HCT116 (cell line): ENCODE results near the gene OR52B6. TPM values are rescaled to one million over a fixed set of nuclear protein-coding genes. Genes with fewer than 3 reads are reported as not detected.

ENCODE experiments used
- ATAC-seq: fragments of 200-7000 bp; cut with Tn5 transposase; 2 replicates; pipeline ENCODE4 v1.9.1; 2020; ENCODE audit warnings: mild to moderate bottlenecking, moderate library complexity
- BruUV-seq: library from RNA; stranded (reverse); fragments of 400-500 nt; replicated peaks from 2 replicates; lab custom pipeline; 2021; lab: Mats Ljungman, UMichigan
- CTCF ChIA-PET: fragments of 300-600 bp; sonication (Branson Sonifier 250); formaldehyde crosslinking; loops from one replicate; lab custom pipeline; 2021; ENCODE audit warnings: antibody characterized with exemption; lab: Charles Lee
- POLR2A ChIA-PET: fragments of 300-600, 350-600 bp; sonication (Branson Sonifier 250); formaldehyde crosslinking; loops from one replicate; lab custom pipeline; 2021; ENCODE audit warnings: antibody characterized with exemption; lab: Charles Lee
- RAD21 ChIA-PET, 2 experiments: fragments of 300-600 bp; sonication (Branson Sonifier 250); formaldehyde crosslinking; loops; one replicate each; lab custom pipeline; 2023; ENCODE audit warnings: low total read pairs in 2 of 2; ENCODE audit not compliant: uncharacterized antibody in 2 of 2, unreplicated experiment in 2 of 2, low non-redundant PET in 1 of 2; lab: Charles Lee
- DNase-seq: peaks from one replicate; pipeline ENCODE4 v3.0.0-alpha.2; 2010; ENCODE audit warnings: low read depth, low spot score
- H2AFZ ChIP-seq: fragments of 200-600 bp; shearing (Covaris generic), sonication (generic); 2 replicates; pipeline ENCODE4 v1.6.1; 2017; ENCODE audit warnings: low read depth, mixed run types, mixed read lengths, antibody characterized with exemption, low read length; ENCODE audit not compliant: poor library complexity, severe bottlenecking
- H3K27ac ChIP-seq: 2 replicates; pipeline ENCODE4 v1.5.1; 2012; ENCODE audit warnings: low read depth, low read length
- H3K27me3 ChIP-seq: fragments of 200-600 bp; sonication (generic); 2 replicates; pipeline ENCODE4 v1.6.1; 2016; ENCODE audit warnings: mixed run types, low read length, mixed read lengths; ENCODE audit not compliant: insufficient read depth
- H3K36me3 ChIP-seq, 2 experiments: fragments of 200-500 bp in 1 of 2; fragments of 200-600 bp in 1 of 2; sonication (Bioruptor generic) in 1 of 2; sonication (generic) in 1 of 2; 2 replicates each; pipeline versions ENCODE4 v1.5.1 to v1.6.1; 2014 to 2016; ENCODE audit warnings: low read length in 2 of 2, inconsistent platforms in 1 of 2, mixed read lengths in 1 of 2, mixed run types in 1 of 2; ENCODE audit not compliant: insufficient read depth in 2 of 2, control insufficient read depth in 1 of 2
- H3K4me1 ChIP-seq, 2 experiments: fragments of 200-600 bp in 1 of 2; sonication (generic) in 1 of 2; 2 replicates each; pipeline versions ENCODE4 v1.5.1 to v1.6.1; 2012 to 2017; ENCODE audit warnings: low read length in 2 of 2, inconsistent platforms in 1 of 2, mild to moderate bottlenecking in 1 of 2, mixed read lengths in 1 of 2, mixed run types in 1 of 2, moderate library complexity in 1 of 2; ENCODE audit not compliant: insufficient read depth in 2 of 2, control insufficient read depth in 1 of 2
- H3K4me2 ChIP-seq: fragments of 200-600 bp; sonication (generic); 2 replicates; pipeline ENCODE4 v1.6.1; 2017; ENCODE audit warnings: mixed run types, low read length, mixed read lengths
- H3K4me3 ChIP-seq, 2 experiments: fragments of 200-600 bp in 1 of 2; sonication (generic) in 1 of 2; replicated peaks in 1 of 2; 2 replicates each; pipeline ENCODE4 v1.5.1; 2011 to 2016; ENCODE audit warnings: low read length in 2 of 2, control low read depth in 1 of 2, low read depth in 1 of 2, mild to moderate bottlenecking in 1 of 2, mixed read lengths in 1 of 2, mixed run types in 1 of 2
- H3K79me2 ChIP-seq: fragments of 200-600 bp; sonication (generic); 2 replicates; pipeline ENCODE4 v1.6.1; 2017; ENCODE audit warnings: mild to moderate bottlenecking, mixed run types, low read length, moderate library complexity, mixed read lengths; ENCODE audit not compliant: insufficient read depth
- H3K9ac ChIP-seq: fragments of 200-600 bp; sonication (generic); 2 replicates; pipeline ENCODE4 v1.6.1; 2016; ENCODE audit warnings: low read length, mixed read lengths
- H3K9me2 ChIP-seq: fragments of 200-600 bp; sonication (generic), shearing (Covaris generic); 2 replicates; pipeline ENCODE4 v1.6.1; 2017; ENCODE audit warnings: mixed run types, mild to moderate bottlenecking, moderate library complexity; ENCODE audit not compliant: insufficient read depth
- H3K9me3 ChIP-seq, 2 experiments: fragments of 200-500 bp in 1 of 2; fragments of 200-600 bp in 1 of 2; sonication (Bioruptor generic) in 1 of 2; sonication (generic) in 1 of 2; 2 replicates each; pipeline ENCODE4 v1.6.1; 2014 to 2017; ENCODE audit warnings: low read length in 2 of 2, mixed read lengths in 2 of 2, inconsistent platforms in 1 of 2, low read depth in 1 of 2, mild to moderate bottlenecking in 1 of 2, mixed run types in 1 of 2, moderate library complexity in 1 of 2; ENCODE audit not compliant: control insufficient read depth in 1 of 2, insufficient read depth in 1 of 2
- H4K20me1 ChIP-seq: fragments of 200-600 bp; sonication (generic), shearing (Covaris generic); 2 replicates; pipeline ENCODE4 v1.6.1; 2017; ENCODE audit warnings: mixed run types, mild to moderate bottlenecking, moderate library complexity; ENCODE audit not compliant: insufficient read depth
- CEBPB ChIP-seq: IDR thresholded peaks from 2 replicates; pipeline ENCODE4 v1.6.1; 2012; ENCODE audit warnings: low read depth
- EZH2phosphoT487 ChIP-seq: fragments of 200-600 bp; IDR thresholded peaks from 2 replicates; pipeline ENCODE4 v1.6.1; 2018; ENCODE audit warnings: antibody characterized with exemption, borderline replicate concordance
- JUND ChIP-seq: IDR thresholded peaks from 2 replicates; pipeline ENCODE4 v1.6.1; 2012
- POLR2A ChIP-seq: IDR thresholded peaks from 2 replicates; pipeline ENCODE4 v1.7.0; 2011; ENCODE audit warnings: borderline replicate concordance; ENCODE audit not compliant: insufficient read depth, insufficient read length; ENCODE audit errors: extremely low read depth
- POLR2AphosphoS5 ChIP-seq: IDR thresholded peaks from 2 replicates; pipeline ENCODE4 v1.6.1; 2011; ENCODE audit warnings: mild to moderate bottlenecking, low read depth, low read length, moderate library complexity
- RAD21 ChIP-seq: IDR thresholded peaks from 2 replicates; pipeline ENCODE4 v1.6.1; 2012; ENCODE audit warnings: low read depth, mild to moderate bottlenecking
- SIN3A ChIP-seq: IDR thresholded peaks from 2 replicates; pipeline ENCODE4 v1.6.1; 2012; ENCODE audit warnings: low read depth
- SP1 ChIP-seq: IDR thresholded peaks from 2 replicates; pipeline ENCODE4 v1.6.1; 2012; ENCODE audit warnings: low read depth
- SRF ChIP-seq: IDR thresholded peaks from 2 replicates; pipeline ENCODE4 v1.6.1; 2012; ENCODE audit warnings: low read depth
- ZBTB33 ChIP-seq: IDR thresholded peaks from 2 replicates; pipeline ENCODE4 v1.6.1; 2011; ENCODE audit warnings: mild to moderate bottlenecking, low read length, moderate library complexity; ENCODE audit not compliant: insufficient replicate concordance; ENCODE audit errors: extremely low read depth
- ZFX ChIP-seq: fragments of 450-650 bp; IDR thresholded peaks from 2 replicates; pipeline ENCODE4 v1.6.1; 2017
- ZNF274 ChIP-seq: fragments of 200-500 bp; sonication (Bioruptor generic); IDR thresholded peaks from 2 replicates; pipeline ENCODE4 v1.6.1; 2014; ENCODE audit warnings: mild to moderate bottlenecking, low read depth, low read length, inconsistent platforms
- intact Hi-C: fragments of 100-400 bp; cut with micrococcal nuclease; formaldehyde crosslinking; loops from 2 replicates; pipeline ENCODE4 v1.10.0; 2022
- total RNA-seq: library from RNA; stranded (reverse); gene quantifications from one replicate; pipeline ENCODE4 v1.2.1, GENCODE V29; 2021; ENCODE audit not compliant: unreplicated experiment
- TF ChIP-seq, protein P1 (sequence below): IDR thresholded peaks from 2 replicates; pipeline ENCODE4 v1.6.1; 2012; ENCODE audit warnings: low read depth

Gene OR52B6
- total RNA-seq, 1 experiment from 2014 or later: not detected

- no TSS peak for BruUV-seq
- ChIA-PET RAD21 (no interaction called here), CTCF (no interaction called here), POLR2A (interaction anchor here (1.4 kb wide), 1 partner anchor 92 kb away, joined by 5 read pairs; no protein-coding TSS in a partner anchor)
- no peaks in the 10 kb centered on the region for H4K20me1 ChIP-seq
- no peak overlapping the region for H2AFZ ChIP-seq
- intact Hi-C loops: no loop called here
- H3K4me3 ChIP-seq: no peak overlapping the region
- no peaks in the 10 kb centered on the region for H3K9me2 ChIP-seq
- no peak overlapping the region for H3K9ac ChIP-seq
- TF ChIP-seq CEBPB: no peak
- TF ChIP-seq POLR2AphosphoS5: no peak
- TF ChIP-seq POLR2A: no peak
- TF ChIP-seq RAD21: no peak
- TF ChIP-seq JUND: no peak
- TF ChIP-seq SIN3A: no peak
- no peak for TF ChIP-seq ZBTB33
- TF ChIP-seq, protein P1, sequence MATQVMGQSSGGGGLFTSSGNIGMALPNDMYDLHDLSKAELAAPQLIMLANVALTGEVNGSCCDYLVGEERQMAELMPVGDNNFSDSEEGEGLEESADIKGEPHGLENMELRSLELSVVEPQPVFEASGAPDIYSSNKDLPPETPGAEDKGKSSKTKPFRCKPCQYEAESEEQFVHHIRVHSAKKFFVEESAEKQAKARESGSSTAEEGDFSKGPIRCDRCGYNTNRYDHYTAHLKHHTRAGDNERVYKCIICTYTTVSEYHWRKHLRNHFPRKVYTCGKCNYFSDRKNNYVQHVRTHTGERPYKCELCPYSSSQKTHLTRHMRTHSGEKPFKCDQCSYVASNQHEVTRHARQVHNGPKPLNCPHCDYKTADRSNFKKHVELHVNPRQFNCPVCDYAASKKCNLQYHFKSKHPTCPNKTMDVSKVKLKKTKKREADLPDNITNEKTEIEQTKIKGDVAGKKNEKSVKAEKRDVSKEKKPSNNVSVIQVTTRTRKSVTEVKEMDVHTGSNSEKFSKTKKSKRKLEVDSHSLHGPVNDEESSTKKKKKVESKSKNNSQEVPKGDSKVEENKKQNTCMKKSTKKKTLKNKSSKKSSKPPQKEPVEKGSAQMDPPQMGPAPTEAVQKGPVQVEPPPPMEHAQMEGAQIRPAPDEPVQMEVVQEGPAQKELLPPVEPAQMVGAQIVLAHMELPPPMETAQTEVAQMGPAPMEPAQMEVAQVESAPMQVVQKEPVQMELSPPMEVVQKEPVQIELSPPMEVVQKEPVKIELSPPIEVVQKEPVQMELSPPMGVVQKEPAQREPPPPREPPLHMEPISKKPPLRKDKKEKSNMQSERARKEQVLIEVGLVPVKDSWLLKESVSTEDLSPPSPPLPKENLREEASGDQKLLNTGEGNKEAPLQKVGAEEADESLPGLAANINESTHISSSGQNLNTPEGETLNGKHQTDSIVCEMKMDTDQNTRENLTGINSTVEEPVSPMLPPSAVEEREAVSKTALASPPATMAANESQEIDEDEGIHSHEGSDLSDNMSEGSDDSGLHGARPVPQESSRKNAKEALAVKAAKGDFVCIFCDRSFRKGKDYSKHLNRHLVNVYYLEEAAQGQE: no peak
- TF ChIP-seq SRF: no peak
- TF ChIP-seq SP1: no peak
- TF ChIP-seq EZH2phosphoT487: no peak
- TF ChIP-seq ZNF274: no peak
- no peak for TF ChIP-seq ZFX
- H3K36me3 ChIP-seq: no peaks in the 10 kb centered on the region
- DNase-seq: no peak
- no peaks in the 10 kb centered on the region for H3K9me3 ChIP-seq
- no peak for ATAC-seq
- peaks cover 3 to 31% of the 10 kb centered on the region in 2 experiments; a peak in 3 of 4 replicates for H3K4me1 ChIP-seq
- H3K27me3 ChIP-seq: no peaks in the 10 kb centered on the region
- H3K79me2 ChIP-seq: no peaks in the 10 kb centered on the region
- no peak overlapping the region for H3K27ac ChIP-seq
- H3K4me2 ChIP-seq: no peak overlapping the region
Observed at GRCh38 chr11:5597953-5598352, 17.3 kb downstream of the OR52B6 start.
